ENCODE measurements around the gene NUP160. TPM values are rescaled to one million over a fixed set of nuclear protein-coding genes. Genes with fewer than 3 reads are reported as not detected.
"Not testable (repeated sequence)": the region's sequence is repeated elsewhere in the genome, so short reads cannot be mapped to it uniquely, and the experiment has no call there.

Gene NUP160
- polyA plus RNA-seq, 2 of the 4 experiments (the other 2 are of a cell fraction) = 34.9 to 70.4 TPM

GRCh38 chr11:47756208-47756607 is 91.9 kb downstream of the NUP160 start:
- no peak for FAIRE-seq
- CTCF ChIA-PET = interaction anchor here (1.0 to 1.2 kb wide), 2 partner anchors 16 to 21 kb away, joined by 3 to 4 read pairs; no protein-coding TSS in a partner anchor
- Histone ChIP-seq H3K4me1 (no peaks in the 10 kb centered on the region), H3K4me2 (no peak overlapping the region), H3K4me3 (no peak overlapping the region), H3K27ac (no peak overlapping the region), H3K9me3 (no peaks in the 10 kb centered on the region)
- WGBS (ENCODE audit: missing lambda C conversion rate) = 84% methylated on average over 4 of the region's 4 CpGs
- ATAC-seq = no peak
- TF ChIP-seq HOXB5 (CRISPR knock-in tag; IDR thresholded peaks at IDR 0.05) (no peak), FOSB (CRISPR knock-in tag; IDR thresholded peaks at IDR 0.05) (no peak), POLR2A (IDR thresholded peaks at IDR 0.05; ENCODE audit: low read length) (no peak)
- no peak for DNase-seq (ENCODE audit: low read depth in 1 of 2, low spot score in 1 of 2)
- POLR2A ChIA-PET = interaction anchor here (0.8 kb wide), 1 partner anchor 92 kb away, joined by 5 read pairs; the partner anchor contains the start of gene NUP160

- WGBS (ENCODE audit: missing lambda C conversion rate) = 82% methylated on average over 5 of the region's 5 CpGs
- H3K9me3 ChIP-seq = no peaks in the 10 kb centered on the region
- CTCF ChIA-PET = no interaction called here
- DNase-seq (ENCODE audit: low read depth in 1 of 2, low spot score in 1 of 2) (no peak), ATAC-seq (no peak), FAIRE-seq (no peak)
- no peak overlapping the region for H3K27ac ChIP-seq
- no peak overlapping the region for H3K4me3 ChIP-seq
- H3K4me2 ChIP-seq = no peak overlapping the region
- TF ChIP-seq E2F6 (IDR thresholded peaks at IDR 0.05; ENCODE audit: borderline replicate concordance, low read depth) (no peak), CBX8 (IDR thresholded peaks at IDR 0.05) (no peak), JUN (IDR thresholded peaks at IDR 0.05) (no peak), USF2 (IDR thresholded peaks at IDR 0.05) (no peak), EHMT2 (IDR thresholded peaks at IDR 0.05; ENCODE audit: low read depth) (no peak), HOXB13 (CRISPR knock-in tag; IDR thresholded peaks at IDR 0.05; ENCODE audit: low read depth) (no peak), CBX2 (IDR thresholded peaks at IDR 0.05; ENCODE audit: borderline replicate concordance, low read depth) (no peak), ZFP36 (IDR thresholded peaks at IDR 0.05; ENCODE audit: borderline replicate concordance, partially characterized antibody) (no peak), POLR2AphosphoS2 (conservative IDR thresholded peaks at IDR 0.05; ENCODE audit: low read length) (no peak), NPAS2 (CRISPR knock-in tag; IDR thresholded peaks at IDR 0.05; ENCODE audit: borderline replicate concordance) (no peak), REST (IDR thresholded peaks at IDR 0.05) (no peak), HDAC2 (IDR thresholded peaks at IDR 0.05) (no peak)
- POLR2A ChIA-PET = interaction anchor here (0.6 kb wide), 1 partner anchor 9 kb away, joined by 3 read pairs; no protein-coding TSS in a partner anchor
- no peaks in the 10 kb centered on the region for H3K4me1 ChIP-seq
Observed at GRCh38 chr11:47750725-47751124, 97.4 kb downstream of the NUP160 start.

GRCh38 chr11:47742494-47742893 is 105.7 kb downstream of the NUP160 start:
- POLR2A ChIA-PET; ATAC-seq; H3K4me2 ChIP-seq; H3K4me1 ChIP-seq; H3K4me3 ChIP-seq; H3K27ac ChIP-seq; FAIRE-seq; H3K9me3 ChIP-seq; DNase-seq (ENCODE audit: low read depth in 1 of 2, low spot score in 1 of 2): not testable (repeated sequence)
- 90% methylated on average over 7 of the region's 7 CpGs for WGBS (ENCODE audit: missing lambda C conversion rate)
- CTCF ChIA-PET = interaction anchor here (1.1 kb wide), 1 partner anchor 16 kb away, joined by 3 read pairs; no protein-coding TSS in a partner anchor

- FAIRE-seq; H3K4me2 ChIP-seq; ATAC-seq; H3K27ac ChIP-seq; H3K4me1 ChIP-seq; H3K9me3 ChIP-seq; POLR2A ChIA-PET; H3K4me3 ChIP-seq; DNase-seq (ENCODE audit: low read depth in 1 of 2, low spot score in 1 of 2): not testable (repeated sequence)
- 92% methylated on average over 7 of the region's 7 CpGs for WGBS (ENCODE audit: missing lambda C conversion rate)
- CTCF ChIA-PET = interaction anchor here (1.1 kb wide), 1 partner anchor 23 kb away, joined by 4 read pairs; no protein-coding TSS in a partner anchor
Observed at GRCh38 chr11:47737817-47738216, 110.3 kb downstream of the NUP160 start.

Measured in A549 (cell line).